LNCAP (cell line): ENCODE results near the gene MDGA2.

Experiments
- TF ChIP-seq, protein P1 (sequence below): fragments of 450-650 bp; IDR thresholded peaks from 2 replicates; pipeline ENCODE4 v1.5.1; 2017; ENCODE audit warnings: mild to moderate bottlenecking

Gene MDGA2

DNA sequence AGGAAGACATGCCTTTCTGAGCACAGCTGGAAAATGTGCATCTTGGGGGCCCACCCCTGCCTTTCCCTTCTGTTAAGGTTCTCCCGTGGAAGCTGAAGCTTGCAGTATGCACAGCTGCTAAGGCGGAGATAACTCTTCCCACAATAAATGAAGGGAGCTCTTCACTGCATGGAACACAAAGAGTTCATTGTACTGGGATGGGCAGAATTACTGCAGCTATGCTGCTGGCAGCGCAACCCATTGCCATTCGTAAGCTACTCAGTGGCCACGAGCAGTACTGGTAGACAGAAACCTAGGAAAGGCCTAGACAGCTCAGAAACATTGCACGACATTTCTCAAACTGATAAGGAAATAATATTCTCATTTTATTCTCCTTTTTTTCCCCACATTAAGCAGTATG, 310.2 kb downstream of the MDGA2 start:
- TF ChIP-seq, protein P1, sequence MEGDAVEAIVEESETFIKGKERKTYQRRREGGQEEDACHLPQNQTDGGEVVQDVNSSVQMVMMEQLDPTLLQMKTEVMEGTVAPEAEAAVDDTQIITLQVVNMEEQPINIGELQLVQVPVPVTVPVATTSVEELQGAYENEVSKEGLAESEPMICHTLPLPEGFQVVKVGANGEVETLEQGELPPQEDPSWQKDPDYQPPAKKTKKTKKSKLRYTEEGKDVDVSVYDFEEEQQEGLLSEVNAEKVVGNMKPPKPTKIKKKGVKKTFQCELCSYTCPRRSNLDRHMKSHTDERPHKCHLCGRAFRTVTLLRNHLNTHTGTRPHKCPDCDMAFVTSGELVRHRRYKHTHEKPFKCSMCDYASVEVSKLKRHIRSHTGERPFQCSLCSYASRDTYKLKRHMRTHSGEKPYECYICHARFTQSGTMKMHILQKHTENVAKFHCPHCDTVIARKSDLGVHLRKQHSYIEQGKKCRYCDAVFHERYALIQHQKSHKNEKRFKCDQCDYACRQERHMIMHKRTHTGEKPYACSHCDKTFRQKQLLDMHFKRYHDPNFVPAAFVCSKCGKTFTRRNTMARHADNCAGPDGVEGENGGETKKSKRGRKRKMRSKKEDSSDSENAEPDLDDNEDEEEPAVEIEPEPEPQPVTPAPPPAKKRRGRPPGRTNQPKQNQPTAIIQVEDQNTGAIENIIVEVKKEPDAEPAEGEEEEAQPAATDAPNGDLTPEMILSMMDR = no peak

DNA sequence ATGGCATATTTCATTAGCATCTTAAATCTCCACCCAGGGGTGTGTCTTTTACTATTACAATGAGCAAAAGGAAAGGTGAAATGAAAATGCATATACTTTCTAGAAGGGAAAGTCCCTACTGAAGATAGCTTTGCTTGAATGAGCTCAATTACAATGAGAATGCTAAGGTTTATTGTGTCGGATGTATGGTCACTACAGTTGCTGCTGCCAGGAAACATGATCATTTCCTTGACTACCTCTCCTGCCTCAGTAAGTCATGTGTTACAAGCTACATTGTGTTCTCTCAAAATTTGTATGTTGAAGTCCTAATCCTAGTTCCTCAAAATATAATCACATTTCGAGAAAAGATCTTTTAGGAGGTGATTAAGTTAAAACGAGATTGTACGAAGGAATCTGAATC, 322.2 kb downstream of the MDGA2 start:
- TF ChIP-seq, protein P1 = no peak

DNA sequence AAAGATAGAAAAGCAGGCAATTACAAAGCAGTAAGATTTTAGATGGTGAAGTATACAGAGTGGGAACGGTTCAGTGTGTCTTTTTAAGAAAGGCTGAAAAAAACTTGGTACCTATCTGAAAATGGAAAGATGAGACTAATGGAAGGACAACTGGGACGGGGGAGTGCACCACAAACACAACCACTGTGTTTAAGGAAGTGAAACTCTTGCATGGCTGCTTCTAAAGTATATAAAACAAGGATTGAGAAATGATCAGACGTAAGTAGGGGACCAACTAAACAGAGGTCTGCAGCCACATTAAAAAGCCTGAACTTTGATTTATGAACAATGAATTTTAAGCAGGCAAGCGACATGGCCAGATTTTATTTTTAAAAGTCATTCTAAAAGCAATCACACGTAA, 328.6 kb downstream of the MDGA2 start:
- TF ChIP-seq, protein P1 = no peak

DNA sequence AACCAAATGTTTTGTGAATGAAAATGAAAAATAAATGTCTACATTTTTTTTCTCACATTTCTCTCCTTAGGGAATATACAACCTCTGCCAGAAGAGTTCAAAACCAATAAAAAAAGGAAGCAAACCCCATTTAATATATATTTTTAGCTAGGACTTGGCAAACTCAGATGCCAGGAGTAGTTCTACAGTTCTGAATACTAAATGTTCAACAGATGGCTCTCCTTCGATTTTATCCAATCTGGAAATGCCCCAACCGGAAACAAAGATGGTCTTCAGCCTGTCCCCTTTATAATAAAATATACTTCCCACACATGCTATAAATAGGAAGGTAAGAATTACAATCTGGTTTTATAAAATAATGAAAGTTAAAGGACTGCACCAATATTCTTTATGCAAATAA, 330.4 kb downstream of the MDGA2 start:
- TF ChIP-seq, protein P1 = no peak

DNA sequence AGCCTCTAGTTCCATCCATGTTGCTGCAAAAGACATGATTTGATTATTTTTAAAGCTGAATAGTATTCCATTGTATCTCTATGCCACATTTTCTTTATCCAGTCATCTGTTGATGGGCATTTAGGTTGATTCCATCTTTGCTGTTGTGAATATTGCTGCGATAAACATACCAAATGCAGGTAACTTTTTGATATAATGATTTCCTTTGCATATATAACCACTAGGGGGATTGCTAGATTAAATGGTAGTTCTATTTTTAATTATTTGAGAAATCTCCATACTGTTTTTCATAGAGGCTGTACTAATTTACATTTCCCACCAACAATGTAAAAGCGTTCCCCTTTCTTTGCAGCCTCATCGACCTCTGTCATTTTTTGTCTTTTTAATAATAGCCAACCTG, 342.5 kb downstream of the MDGA2 start:
- TF ChIP-seq, protein P1 = no peak; the same call in 1 of the 2 replicates

DNA sequence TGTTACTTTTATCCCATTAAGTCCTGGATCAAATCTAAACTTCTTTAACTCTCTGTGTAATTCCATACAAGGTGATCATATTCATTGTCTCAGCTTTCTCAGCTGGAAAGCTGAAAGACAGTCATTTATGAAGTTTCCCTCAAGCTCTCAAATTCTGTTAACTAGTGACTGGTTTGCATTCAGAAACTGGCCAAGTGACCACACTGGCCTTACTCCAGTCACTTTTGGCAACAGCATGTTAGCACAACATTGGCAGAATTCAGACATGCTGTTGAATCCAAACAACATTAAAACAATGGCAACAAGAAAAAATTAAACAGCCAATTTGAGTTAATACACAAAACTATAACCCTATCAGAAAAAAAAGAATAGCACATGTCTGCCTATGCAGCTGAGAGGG, 343.3 kb downstream of the MDGA2 start:
- TF ChIP-seq, protein P1 = no peak

DNA sequence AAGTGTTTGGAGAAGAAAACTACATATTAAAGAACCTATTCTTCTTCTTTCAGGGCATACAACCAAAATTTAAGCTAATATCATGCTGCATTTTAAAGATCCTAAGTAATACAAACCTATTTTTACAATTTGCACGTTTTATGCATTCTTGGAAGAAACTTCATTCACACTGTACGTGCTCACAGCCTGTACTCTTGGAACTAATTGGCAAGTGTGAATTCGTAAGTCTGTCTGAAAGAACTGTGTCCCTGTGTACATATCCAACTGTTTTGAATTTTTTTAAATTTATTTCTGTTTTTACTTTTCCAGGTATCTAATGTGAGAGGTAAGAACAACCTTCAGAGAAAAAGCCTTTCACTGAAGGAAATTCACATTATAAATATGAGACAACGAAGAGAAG, 347.0 kb downstream of the MDGA2 start:
- TF ChIP-seq, protein P1 = no peak

DNA sequence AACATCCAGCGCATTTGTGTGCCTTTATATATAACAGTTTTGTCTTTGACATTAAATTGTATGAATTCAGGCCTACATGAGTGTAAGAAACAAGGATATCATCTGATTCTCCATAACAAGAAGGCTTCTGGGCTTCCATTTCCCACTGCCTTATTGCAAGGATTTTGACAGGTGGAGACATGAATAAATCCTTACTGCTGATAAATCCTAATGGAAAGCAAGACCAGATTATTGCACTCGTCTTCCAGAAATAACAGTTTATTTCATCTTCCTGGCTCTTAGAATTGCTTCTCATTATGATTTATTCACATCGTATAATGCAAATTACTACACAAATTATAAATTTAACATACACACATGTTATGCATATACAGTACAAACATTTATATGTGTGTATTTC, 348.1 kb downstream of the MDGA2 start:
- TF ChIP-seq, protein P1 = no peak
